ENCODE results near the gene PTH1R. TPM values are rescaled to one million over a fixed set of nuclear protein-coding genes. Genes with fewer than 3 reads are reported as not detected.

Gene PTH1R
- total RNA-seq, 1 donor from 2014 or later: 11.8 TPM

DNA sequence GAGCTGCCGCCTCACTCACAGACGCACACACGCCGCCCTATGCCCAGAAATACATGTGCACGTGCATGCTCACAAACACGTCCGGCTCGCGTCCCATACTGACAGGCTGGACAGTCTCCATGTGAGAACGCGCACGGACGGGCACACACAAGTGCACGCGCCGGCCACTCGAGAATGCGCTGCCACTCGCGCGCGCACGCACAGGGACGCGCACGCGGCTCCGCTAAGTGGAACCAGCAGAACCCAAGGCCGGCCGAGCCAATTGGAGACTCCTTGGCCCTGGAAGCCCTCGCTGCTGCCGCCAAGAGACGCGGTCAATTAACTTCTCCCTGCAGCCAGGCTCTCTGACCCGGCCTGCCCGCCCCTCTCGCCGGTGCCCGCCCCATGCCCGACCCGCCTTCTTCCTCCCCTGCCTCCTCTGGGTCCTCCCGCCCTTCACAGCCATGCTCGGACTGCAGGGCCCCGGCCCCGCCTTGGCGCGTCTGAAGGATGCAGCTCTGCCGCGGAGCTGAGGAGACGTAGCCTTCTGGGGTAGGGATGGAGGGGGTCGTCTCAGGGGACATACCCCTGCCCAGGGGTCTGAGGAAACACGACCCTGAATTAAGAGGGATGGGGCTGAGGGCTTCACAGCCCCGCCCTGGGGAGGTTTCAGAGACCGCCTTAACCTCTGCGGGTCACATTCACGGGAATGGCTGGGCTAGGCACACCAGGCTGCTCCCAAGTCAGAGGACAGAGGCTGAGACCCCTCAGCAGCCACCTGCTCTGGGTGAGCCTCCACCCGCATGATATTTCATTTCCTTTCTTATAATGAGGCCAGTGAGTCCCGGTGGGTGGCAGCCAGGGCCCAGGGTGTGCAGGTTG lies 15.0 kb downstream of the PTH1R start:
- ATAC-seq (ENCODE audit: poor library complexity) (peak; percentile 72), DNase-seq (peak; percentile 88)
- intact Hi-C loops (cut with DNase I): no loop called here

DNA sequence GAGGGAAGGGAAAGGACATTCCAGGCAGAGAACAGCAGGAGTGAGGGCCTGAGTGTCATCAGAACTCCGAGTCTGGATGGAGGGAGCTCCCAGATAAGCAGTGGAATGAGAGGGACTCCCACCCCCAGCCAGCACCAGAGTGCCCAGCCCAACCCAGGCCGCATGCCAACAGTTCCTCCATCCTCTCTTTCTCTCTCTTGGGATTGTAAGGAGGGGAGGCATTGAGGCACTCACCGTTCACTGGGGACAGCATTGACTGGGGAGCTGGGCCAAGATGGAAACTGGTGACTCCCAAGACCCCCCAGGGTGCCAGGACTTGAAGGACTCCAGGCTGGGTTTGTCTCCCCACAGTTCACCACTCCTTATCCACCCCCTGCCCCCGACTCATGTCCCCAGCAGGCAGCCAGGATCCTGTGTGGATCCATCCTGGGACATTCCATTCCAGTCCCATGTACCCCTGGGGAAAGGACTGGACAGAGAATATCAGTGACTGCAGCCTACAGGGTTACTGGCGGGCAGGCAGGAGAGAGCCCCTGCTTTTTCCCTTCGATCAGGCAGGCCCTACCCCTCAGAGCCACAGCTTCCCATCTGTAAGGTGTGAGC lies 15.7 kb downstream of the PTH1R start:
- peak; percentile 54 for DNase-seq
- ATAC-seq (ENCODE audit: poor library complexity): peak; percentile 16

DNA sequence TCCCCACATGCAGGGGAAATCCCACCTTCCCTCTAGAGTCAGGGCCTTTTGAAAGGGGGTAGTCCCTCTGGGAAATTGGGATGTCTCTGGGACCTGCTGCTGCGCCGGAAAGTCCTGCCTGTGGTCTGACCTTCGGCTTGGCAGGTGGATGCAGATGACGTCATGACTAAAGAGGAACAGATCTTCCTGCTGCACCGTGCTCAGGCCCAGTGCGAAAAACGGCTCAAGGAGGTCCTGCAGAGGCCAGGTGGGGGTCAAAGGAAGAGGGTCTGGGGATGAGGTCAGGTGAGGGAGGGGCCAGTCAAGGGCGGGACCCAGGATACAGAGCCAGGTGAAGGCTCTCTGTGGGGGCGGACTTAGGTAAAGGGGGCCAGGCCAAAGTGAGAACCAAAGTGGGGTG lies 16.2 kb downstream of the PTH1R start:
- ATAC-seq (ENCODE audit: poor library complexity): no peak
- no peak for DNase-seq
- intact Hi-C loops (cut with DNase I): loop anchor here (2.0 kb wide), 1 partner anchor 27 kb away; no protein-coding TSS in a partner anchor

More for the DNA sequence above, 15.7 kb downstream of the PTH1R start:
- intact Hi-C loops (cut with DNase I): no loop called here

DNA sequence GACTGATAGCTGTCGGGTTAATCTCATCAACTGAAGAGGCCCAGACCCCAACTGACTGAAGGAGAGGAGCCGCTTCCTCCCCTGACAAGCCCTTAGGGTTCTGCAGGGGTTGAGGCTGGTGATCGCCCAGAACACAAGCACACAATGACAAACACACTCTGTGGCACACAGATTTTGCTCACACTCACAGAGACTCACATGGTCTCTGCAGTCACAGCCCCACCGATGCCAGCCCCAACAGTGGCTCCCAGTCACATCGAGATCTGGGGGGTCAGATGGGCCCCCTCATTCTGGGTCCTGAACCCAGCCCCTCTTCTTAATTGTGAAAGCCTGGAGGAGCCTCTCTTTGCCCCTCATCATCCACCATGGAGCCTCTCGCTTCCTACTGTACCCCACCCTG lies 16.7 kb downstream of the PTH1R start:
- intact Hi-C loops (cut with DNase I): loop anchor here (2.0 kb wide), 1 partner anchor 27 kb away; no protein-coding TSS in a partner anchor
- DNase-seq (no peak), ATAC-seq (ENCODE audit: poor library complexity) (no peak)

DNA sequence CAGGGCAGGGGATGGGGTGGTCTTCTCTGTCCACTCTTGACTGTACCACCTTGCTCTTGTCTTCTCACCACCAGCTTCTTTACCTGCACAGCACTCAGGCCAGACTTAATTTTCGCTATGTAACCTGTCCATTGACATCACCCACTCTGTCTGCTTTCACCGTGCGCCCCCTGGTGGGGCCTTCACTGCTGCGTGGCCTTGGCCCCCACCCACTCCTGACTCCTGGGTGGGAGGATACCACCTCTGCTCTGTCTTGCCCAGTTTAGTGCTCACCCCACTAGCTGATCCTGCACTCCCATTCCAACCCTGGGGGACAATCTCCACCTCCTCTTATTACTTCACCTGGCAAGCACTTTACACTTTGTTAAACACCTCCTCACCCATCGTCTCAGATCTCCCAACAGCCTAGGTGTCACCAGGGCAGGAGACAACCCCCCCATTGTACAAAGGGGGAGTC lies 17.7 kb downstream of the PTH1R start:
- DNase-seq: peak; percentile 90
- intact Hi-C loops (cut with DNase I): loop anchor here (2.0 kb wide), 1 partner anchor 28 kb away; no protein-coding TSS in a partner anchor
- ATAC-seq (ENCODE audit: poor library complexity): peak; percentile 71

DNA sequence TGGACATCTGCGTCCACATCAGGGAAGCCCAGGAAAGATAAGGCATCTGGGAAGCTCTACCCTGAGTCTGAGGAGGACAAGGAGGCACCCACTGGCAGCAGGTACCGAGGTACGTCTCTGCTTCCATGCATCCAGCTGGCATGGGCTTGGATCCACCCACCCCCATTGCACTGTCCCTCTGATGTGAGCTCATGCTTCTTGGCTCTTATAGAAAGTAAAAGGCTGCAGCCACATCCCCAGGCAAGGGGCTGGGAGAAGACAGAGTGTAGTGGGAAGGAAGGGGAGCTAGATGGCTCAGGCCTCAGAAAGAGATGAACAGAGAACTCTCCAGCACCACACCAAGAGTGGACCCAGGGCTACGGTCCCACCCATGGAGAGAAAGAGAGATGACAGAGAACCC lies 18.2 kb downstream of the PTH1R start:
- peak; percentile 47 for DNase-seq
- intact Hi-C loops (cut with DNase I): loop anchor here (2.0 kb wide), 1 partner anchor 29 kb away; no protein-coding TSS in a partner anchor
- no peak for ATAC-seq (ENCODE audit: poor library complexity)

DNA sequence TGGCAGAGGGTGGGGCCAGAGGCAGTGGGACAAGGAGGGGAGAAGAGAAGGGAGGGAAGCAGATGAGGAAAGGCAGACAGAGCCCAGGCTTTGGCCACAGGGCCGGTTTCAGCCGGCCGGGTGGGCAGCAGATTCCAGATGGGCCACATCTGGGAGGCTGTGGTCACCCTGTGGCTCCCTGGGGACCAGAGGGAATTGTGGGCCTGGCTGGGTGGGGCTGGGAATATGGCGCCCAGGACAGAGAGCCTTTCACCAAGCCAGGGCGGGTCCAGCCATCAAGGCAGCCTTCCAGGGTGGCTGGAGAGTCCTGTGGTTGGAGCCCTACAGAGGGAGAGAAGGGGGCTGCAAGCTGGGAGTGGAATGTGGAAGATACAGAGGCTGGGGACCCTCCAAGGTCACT lies 18.9 kb downstream of the PTH1R start:
- intact Hi-C loops (cut with DNase I): no loop called here
- ATAC-seq (ENCODE audit: poor library complexity): no peak
- DNase-seq: peak; percentile 49

DNA sequence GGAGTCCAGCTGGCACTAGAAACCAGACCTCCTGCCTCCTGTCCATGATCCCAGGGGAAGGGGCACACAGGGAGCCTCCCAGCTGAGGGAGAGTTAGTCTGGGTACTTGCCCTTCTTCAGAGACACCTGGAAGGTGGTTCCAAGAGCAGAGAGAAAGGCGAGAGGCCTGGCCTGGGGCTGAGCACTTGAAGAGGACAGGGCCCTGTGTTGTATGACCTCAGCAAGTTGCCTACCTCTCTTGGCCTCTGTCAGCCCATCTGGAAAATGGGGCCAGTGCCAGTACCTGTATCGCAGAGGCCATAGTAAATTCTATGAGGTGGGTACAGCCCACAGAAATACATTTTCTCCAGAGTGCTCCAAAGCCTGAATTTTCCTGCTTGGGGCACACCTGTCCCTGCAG lies 19.5 kb downstream of the PTH1R start:
- no peak for DNase-seq
- intact Hi-C loops (cut with DNase I): no loop called here
- no peak for ATAC-seq (ENCODE audit: poor library complexity)

DNA sequence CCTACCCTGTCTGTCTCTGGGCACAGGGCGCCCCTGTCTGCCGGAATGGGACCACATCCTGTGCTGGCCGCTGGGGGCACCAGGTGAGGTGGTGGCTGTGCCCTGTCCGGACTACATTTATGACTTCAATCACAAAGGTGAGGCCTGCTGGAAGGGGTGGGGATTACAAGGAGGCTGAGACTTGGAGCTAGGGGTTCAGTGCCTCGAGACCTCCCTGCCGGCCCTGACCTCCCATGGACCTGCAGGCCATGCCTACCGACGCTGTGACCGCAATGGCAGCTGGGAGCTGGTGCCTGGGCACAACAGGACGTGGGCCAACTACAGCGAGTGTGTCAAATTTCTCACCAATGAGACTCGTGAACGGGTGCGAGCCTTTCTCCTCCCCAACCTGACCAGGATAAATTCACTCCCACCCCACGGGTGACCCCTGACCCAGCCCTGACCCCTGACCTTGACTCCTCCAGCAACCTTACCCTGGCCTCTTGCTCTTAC lies 20.4 kb downstream of the PTH1R start:
- intact Hi-C loops (cut with DNase I): no loop called here
- ATAC-seq (ENCODE audit: poor library complexity) (no peak), DNase-seq (no peak)

DNA sequence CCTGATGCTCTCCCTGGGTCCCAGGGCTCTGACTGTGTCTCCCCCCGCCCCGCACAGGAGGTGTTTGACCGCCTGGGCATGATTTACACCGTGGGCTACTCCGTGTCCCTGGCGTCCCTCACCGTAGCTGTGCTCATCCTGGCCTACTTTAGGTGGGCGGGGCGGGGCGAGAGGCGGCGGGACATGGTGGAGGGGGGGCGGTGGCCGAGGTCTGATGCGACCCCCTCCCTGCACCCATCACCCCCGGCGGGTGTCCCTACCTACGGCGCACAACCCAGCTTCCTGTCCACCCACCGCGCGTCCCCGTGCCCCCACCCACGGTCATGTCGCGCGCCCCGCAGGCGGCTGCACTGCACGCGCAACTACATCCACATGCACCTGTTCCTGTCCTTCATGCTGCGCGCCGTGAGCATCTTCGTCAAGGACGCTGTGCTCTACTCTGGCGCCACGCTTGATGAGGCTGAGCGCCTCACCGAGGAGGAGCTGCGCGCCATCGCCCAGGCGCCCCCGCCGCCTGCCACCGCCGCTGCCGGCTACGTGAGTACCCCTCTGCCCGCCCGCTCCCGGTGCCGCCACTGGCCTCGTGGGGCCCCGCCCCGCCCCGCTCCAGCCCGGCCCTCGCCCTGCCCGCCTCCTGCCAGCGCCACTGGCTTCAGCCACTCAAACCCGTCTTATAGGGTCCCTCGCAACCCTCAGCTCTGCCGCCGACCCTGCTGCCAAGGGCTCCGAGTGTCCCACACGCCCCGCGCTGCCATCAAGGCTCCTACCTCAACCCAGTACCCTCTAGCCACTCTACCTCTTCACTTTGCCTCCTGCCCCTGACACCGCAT lies 21.0 kb downstream of the PTH1R start:
- peak; percentile 47 for DNase-seq
- ATAC-seq (ENCODE audit: poor library complexity): no peak
- intact Hi-C loops (cut with DNase I): no loop called here

DNA sequence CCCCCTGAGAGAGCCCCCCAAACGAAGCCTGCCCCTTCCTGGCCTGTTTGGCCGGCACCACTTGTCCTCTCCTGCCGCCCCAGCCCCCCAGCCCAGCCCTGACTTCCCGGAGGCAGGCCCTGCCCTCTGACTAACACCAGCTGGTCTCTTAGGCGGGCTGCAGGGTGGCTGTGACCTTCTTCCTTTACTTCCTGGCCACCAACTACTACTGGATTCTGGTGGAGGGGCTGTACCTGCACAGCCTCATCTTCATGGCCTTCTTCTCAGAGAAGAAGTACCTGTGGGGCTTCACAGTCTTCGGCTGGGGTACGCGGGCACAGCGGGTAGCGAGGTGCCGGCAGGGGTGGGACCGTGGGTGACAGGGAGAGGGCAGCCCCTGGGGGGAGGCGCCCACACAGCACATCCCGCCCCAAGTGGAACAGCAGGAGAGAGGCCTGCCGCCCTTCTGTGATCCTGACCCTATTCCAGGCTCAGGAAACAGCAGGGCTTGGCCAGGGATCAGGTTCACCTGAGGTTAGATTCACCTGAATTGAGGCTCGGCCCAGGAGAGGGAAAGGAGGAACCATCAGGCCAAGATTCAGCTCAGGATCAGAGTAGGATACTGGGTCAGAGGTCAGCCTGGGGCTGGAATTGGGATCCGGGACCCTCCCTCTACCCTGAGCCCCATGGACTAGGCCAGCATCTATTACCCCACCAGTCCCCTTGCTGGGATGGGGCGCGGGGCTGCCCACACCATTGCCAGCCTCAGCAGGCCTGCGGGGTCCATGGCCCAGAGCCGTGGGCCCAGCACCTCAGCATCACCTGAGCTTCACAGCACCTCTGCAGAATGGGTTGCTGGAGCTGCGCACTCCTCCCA lies 21.9 kb downstream of the PTH1R start:
- intact Hi-C loops (cut with DNase I): no loop called here
- peak; percentile 42 for DNase-seq
- ATAC-seq (ENCODE audit: poor library complexity): no peak

DNA sequence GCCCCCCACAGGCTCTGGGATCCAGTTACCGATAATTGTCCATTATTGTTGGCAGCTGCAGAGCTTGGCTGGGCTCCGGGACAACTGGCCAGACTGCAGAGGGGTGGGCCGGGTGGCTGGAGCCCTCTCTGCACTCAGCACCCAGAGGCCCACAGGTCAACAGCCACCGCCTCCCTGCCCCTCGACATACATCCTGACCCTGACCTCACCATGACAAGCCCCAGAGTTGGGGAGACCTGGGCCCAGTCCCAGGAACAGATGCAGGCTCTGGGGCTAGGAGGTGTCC lies 22.4 kb downstream of the PTH1R start:
- DNase-seq (peak; percentile 59), ATAC-seq (ENCODE audit: poor library complexity) (no peak)
- intact Hi-C loops (cut with DNase I): no loop called here

DNA sequence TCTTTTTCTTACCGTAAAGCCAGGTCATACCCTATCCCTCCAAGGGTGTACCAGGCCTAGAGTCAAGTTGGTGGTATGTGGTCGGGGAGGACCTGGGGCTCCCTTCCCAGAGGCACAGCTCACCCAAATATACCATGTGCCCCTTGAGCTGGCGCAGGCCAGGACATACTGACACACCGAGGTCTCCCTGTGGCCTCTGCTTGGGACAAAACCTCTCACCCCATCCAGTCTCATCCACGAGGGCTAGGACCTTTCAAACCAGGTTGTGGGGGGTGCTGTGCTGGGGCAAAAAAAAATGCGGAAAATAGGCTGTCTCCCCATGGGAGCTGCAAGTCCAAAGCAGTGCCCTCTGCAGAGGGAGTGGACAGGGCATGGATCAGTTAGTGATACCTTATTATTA lies 22.8 kb downstream of the PTH1R start:
- no peak for ATAC-seq (ENCODE audit: poor library complexity)
- intact Hi-C loops (cut with DNase I): no loop called here
- no peak for DNase-seq

DNA sequence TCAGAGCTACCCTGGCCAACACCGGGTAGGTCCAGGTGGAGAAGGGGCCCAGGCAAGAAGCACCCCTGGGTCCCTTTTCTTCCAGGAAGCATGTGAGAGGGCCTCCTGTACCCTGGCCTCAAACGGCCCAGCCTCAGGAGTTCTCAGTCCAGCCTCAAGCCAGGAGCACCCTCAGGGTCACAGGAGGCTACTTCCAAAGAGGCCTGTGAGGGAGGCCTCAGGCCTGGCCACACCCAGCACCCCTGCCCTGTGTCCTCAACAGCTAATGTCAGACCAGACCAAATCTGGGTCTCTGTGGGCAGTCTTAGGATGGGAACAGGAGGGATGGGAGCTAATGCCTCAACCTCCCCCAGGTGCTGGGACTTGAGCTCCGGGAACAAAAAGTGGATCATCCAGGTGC lies 23.5 kb downstream of the PTH1R start:
- intact Hi-C loops (cut with DNase I): no loop called here
- ATAC-seq (ENCODE audit: poor library complexity): no peak
- DNase-seq: no peak

DNA sequence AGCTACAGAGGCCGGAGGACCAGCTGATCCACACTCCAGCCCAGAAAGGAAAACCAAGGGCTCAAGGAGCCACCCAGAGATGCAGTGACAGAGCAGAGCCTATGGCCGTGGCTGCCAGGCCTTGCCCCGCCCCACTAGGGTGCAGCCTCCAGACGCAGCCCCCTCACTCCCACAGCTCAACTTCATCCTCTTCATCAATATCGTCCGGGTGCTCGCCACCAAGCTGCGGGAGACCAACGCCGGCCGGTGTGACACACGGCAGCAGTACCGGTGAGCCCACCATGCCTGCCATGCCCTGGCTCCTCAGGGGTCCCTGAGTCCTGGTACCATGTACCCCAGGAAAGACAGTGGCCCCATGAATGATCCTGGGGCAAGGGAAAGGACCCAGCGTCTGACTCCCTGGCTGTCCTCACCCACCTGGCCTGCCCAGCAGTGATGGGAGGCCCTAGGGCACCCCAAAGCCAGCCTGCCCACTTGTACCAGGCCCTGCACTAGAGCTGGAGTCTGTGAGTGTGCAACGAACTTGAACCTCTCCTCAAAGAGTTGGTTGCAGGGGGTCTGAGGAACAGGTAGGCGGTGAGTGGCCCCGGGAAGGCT lies 24.2 kb downstream of the PTH1R start:
- intact Hi-C loops (cut with DNase I): no loop called here
- DNase-seq: no peak
- ATAC-seq (ENCODE audit: poor library complexity): no peak

DNA sequence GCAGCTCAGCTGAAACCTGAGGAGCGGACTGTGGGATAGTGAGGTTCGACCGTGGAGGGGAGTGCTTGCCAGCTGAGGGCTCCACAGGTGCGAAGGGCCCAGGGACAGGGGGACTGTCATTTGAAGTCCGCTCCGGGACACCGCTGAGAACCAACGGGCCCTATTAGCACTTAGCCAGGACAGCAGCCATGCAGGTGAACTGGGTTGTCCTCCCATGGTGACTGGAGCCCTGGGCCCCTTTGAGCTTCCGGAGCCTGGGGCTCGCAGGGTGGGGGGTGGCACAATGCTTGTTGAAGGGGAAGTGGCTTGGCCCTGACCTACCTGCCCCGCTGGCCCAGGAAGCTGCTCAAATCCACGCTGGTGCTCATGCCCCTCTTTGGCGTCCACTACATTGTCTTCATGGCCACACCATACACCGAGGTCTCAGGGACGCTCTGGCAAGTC lies 24.7 kb downstream of the PTH1R start:
- ATAC-seq (ENCODE audit: poor library complexity) (no peak), DNase-seq (no peak)
- intact Hi-C loops (cut with DNase I): no loop called here

DNA sequence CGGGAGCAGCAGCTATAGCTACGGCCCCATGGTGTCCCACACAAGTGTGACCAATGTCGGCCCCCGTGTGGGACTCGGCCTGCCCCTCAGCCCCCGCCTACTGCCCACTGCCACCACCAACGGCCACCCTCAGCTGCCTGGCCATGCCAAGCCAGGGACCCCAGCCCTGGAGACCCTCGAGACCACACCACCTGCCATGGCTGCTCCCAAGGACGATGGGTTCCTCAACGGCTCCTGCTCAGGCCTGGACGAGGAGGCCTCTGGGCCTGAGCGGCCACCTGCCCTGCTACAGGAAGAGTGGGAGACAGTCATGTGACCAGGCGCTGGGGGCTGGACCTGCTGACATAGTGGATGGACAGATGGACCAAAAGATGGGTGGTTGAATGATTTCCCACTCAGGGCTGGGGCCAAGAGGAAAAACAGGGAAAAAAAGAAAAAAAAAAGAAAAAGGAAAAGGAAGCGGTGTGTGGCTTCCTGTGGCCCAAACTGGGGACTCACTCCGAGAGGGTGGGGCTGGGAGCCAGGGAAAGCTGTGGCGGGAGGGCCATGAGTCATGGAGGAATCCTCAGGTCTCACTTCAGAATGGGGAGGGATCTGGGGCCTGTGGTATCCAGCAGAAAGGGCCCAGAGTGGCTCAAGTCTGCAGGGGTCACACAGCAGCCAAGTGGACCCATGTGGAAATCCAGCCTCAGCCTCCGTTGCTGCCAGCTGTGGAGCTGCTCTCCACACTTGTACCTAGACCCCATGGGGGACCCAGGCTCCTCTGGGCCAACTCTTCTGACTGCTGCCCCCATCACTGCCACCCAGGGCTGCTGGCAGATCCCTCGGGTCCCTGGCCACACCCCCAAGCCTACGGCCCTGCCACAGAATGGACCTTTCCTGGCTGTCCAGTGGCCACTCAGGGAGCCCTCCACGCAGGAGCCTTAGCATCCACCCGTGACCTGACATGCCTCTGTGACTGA lies 26.1 kb downstream of the PTH1R start:
- no peak for ATAC-seq (ENCODE audit: poor library complexity)
- intact Hi-C loops (cut with DNase I): no loop called here
- DNase-seq: no peak
